CD8-positive, alpha-beta memory T cell (primary cell): ENCODE data around the gene KEAP1. TPM values are rescaled to one million over a fixed set of nuclear protein-coding genes. Genes with fewer than 3 reads are reported as not detected.
"Not testable (repeated sequence)": the region's sequence is repeated elsewhere in the genome, so short reads cannot be mapped to it uniquely, and the experiment has no call there.

Source experiments
- CTCF ChIA-PET: fragments of 350-600 bp; sonication (Branson Sonifier 250); formaldehyde crosslinking; loops from one replicate; lab custom pipeline; 2021; ENCODE audit warnings: antibody characterized with exemption; lab: Charles Lee
- POLR2A ChIA-PET: fragments of 350-600 bp; sonication (Branson Sonifier 250); formaldehyde crosslinking; loops from one replicate; lab custom pipeline; 2021; ENCODE audit warnings: antibody characterized with exemption; lab: Charles Lee
- DNase-seq, 5 donors: peaks; one replicate each; pipeline versions ENCODE4 v3.0.0 to v3.0.0-alpha.2; 2020 to 2022; ENCODE audit warnings: mixed read lengths in 1 of 5
- H3K27ac ChIP-seq: one replicate; pipeline ENCODE4 v1.7.0; 2013; ENCODE audit warnings: low read depth, mild to moderate bottlenecking, low read length, moderate library complexity
- H3K27me3 ChIP-seq: 2 replicates; pipeline ENCODE4 v1.7.0; 2013; ENCODE audit warnings: low read length, mild to moderate bottlenecking; ENCODE audit not compliant: insufficient read depth, poor library complexity, severe bottlenecking
- H3K36me3 ChIP-seq: 2 replicates; pipeline ENCODE4 v1.7.0; 2013; ENCODE audit warnings: mild to moderate bottlenecking, low read length, moderate library complexity; ENCODE audit not compliant: insufficient read depth
- H3K4me1 ChIP-seq: 2 replicates; pipeline ENCODE4 v1.7.0; 2013; ENCODE audit warnings: mild to moderate bottlenecking, low read length, moderate library complexity; ENCODE audit not compliant: insufficient read depth
- H3K4me3 ChIP-seq: 2 replicates; pipeline ENCODE4 v1.7.0; 2013; ENCODE audit warnings: mild to moderate bottlenecking, low read length
- H3K9me3 ChIP-seq: 2 replicates; pipeline ENCODE4 v1.7.0; 2013; ENCODE audit warnings: mild to moderate bottlenecking, low read length
- H3K27ac Mint-ChIP-seq, 8 donors: one replicate each; pipeline ENCODE4 v1.8.0; 2020 to 2021; ENCODE audit warnings: mixed read lengths in 8 of 8, mild to moderate bottlenecking in 6 of 8, inconsistent platforms in 3 of 8, moderate library complexity in 3 of 8
- H3K27me3 Mint-ChIP-seq, 2 donors: one replicate each; pipeline ENCODE4 v1.8.0; 2020 to 2021; ENCODE audit warnings: mixed read lengths in 2 of 2, mild to moderate bottlenecking in 1 of 2, moderate library complexity in 1 of 2
- H3K36me3 Mint-ChIP-seq, 3 donors: one replicate each; pipeline ENCODE4 v1.8.0; 2020 to 2021; ENCODE audit warnings: mixed read lengths in 3 of 3, inconsistent platforms in 1 of 3, mild to moderate bottlenecking in 1 of 3
- H3K4me1 Mint-ChIP-seq, 3 donors: one replicate each; pipeline ENCODE4 v1.8.0; 2020 to 2021; ENCODE audit warnings: mixed read lengths in 3 of 3, inconsistent platforms in 1 of 3, mild to moderate bottlenecking in 1 of 3
- H3K4me3 Mint-ChIP-seq, 7 donors: one replicate each; pipeline ENCODE4 v1.8.0; 2020 to 2021; ENCODE audit warnings: mixed read lengths in 7 of 7, mild to moderate bottlenecking in 6 of 7, moderate library complexity in 4 of 7, inconsistent platforms in 2 of 7
- H3K9me3 Mint-ChIP-seq, 5 donors: one replicate each; pipeline ENCODE4 v1.8.0; 2020 to 2022; ENCODE audit warnings: mixed read lengths in 5 of 5, mild to moderate bottlenecking in 3 of 5, moderate library complexity in 2 of 5, inconsistent platforms in 1 of 5
- polyA plus RNA-seq: library from polyadenylated mRNA; unstranded; fragments of 300-500 nt; fragmentation: Illumina TruSeq; gene quantifications from one replicate; pipeline ENCODE4 v1.2.3, GENCODE V29; 2021
- total RNA-seq, 2 experiments: library from RNA; stranded (reverse); gene quantifications; one replicate each; pipeline ENCODE4 v1.2.3, GENCODE V29; 2021

Gene KEAP1
- total and polyA plus RNA-seq, 3 experiments from 2014 or later, result 58.3 to 107 (median 101) TPM

DNA sequence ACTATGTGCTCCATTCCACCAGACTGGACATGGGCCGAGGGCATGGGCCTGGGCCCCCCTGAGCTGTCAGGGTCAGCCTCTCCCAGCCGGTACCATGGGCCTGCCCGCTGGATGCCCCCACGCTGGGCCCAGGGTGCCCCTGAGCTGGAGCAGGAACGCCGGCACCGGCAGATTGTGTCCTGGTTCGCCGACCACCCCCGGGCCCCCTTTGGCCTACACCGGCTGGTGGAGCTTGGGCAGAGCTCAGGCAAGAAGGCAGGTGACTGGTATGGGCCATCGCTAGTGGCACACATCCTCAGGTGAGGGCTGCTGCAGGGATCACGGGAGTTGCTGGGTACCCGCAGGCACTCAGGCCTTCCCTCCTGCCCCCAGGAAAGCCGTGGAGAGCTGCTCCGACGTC, 43.7 kb upstream of the KEAP1 start:
- Mint-ChIP-seq H3K4me3 (peak overlapping the region in 2 of 7 donors; percentile 14 to 74), H3K36me3 (peaks cover 0 to 44% (median 1%) of the 10 kb centered on the region in 3 donors), H3K27me3 (no peaks in the 10 kb centered on the region), H3K9me3 (no peaks in the 10 kb centered on the region), H3K27ac (peak overlapping the region in 1 of 8 donors; percentile 29), H3K4me1 (peaks cover 19 to 40% (median 23%) of the 10 kb centered on the region in 3 donors)
- ChIA-PET CTCF (interaction anchor here (0.7 to 3.5 kb wide), 6 partner anchors 14 to 663 kb away, joined by 3 to 11 read pairs (median 4); partner anchors contain the start of gene KRI1), POLR2A (interaction anchor here (1.0 kb wide), 1 partner anchor 15 kb away, joined by 3 read pairs; no protein-coding TSS in a partner anchor)
- peaks cover 28% of the 10 kb centered on the region for H3K4me1 ChIP-seq
- H3K36me3 ChIP-seq, result peaks cover 22% of the 10 kb centered on the region
- no peaks in the 10 kb centered on the region for H3K9me3 ChIP-seq
- H3K27me3 ChIP-seq, result no peaks in the 10 kb centered on the region
- no peak overlapping the region for H3K4me3 ChIP-seq
- no peak for DNase-seq
- no peak overlapping the region for H3K27ac ChIP-seq

DNA sequence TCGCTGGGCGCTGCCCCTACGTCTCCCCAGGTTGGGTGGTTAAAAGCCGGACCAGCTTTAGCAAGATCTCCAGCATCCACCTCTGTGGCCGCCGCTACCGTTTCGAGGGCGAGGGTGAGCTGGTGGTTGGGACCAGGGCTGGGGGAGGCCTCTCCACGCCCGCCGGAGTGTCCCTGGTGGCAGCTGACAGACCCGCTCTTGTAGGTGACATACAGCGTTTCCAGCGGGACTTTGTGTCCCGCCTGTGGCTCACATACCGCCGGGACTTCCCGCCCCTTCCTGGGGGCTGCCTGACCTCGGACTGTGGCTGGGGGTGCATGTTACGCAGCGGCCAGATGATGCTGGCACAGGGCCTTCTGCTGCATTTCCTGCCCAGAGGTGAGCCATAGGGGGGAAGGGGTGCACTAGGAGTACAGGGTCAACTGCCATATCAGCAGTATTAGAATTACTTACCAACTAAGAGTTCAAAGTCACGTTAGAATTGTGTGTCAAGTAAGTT, 41.6 kb upstream of the KEAP1 start:
- Mint-ChIP-seq H3K4me3 (peak overlapping the region; percentile 90 to 96 (median 93)), H3K36me3 (peaks cover 0 to 30% (median 0%) of the 10 kb centered on the region in 3 donors), H3K27me3 (peaks cover 2 to 3% of the 10 kb centered on the region in 2 donors), H3K4me1 (peaks cover 11 to 27% (median 14%) of the 10 kb centered on the region in 3 donors), H3K27ac (peak overlapping the region; percentile 76 to 97 (median 93)), H3K9me3 (no peaks in the 10 kb centered on the region)
- Histone ChIP-seq H3K9me3 (no peaks in the 10 kb centered on the region), H3K4me1 (peaks cover 17% of the 10 kb centered on the region), H3K27ac (peak overlapping the region; percentile 79), H3K27me3 (no peaks in the 10 kb centered on the region), H3K36me3 (peaks cover 15% of the 10 kb centered on the region), H3K4me3 (peak overlapping the region; percentile 61)
- POLR2A ChIA-PET, result interaction anchor here (0.6 to 1.5 kb wide), 5 partner anchors 21 to 109 kb away, joined by 3 to 5 read pairs (median 3); partner anchors contain the start of genes KRI1 and S1PR5
- no peak for DNase-seq
- CTCF ChIA-PET, result interaction anchor here (0.9 kb wide), 1 partner anchor 52 kb away, joined by 3 read pairs; no protein-coding TSS in a partner anchor

DNA sequence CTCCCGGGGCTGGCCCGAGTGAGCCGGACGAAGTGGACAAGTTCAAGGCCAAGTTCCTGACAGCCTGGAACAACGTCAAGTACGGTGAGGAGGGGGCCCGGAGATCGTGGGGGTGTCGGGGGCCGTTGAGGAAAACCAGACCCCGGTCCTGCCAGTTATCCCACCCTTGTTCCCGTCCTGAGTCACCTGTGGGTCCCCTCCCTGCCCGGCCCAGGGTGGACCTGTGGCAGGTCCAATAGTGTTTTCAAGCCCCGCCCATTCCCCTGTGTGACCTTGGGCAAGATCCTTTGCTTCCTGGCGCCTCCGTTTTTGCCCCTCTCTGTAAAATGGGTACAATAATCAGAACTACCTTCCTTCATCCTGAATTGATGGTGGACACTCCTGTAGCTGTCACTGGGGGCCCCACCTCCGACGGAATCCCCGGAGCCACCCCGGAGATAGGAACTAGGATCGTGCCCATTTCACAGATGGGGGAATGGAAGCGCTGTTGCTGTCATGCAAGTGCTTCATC, 41.1 kb upstream of the KEAP1 start:
- H3K36me3 ChIP-seq, result peaks cover 12% of the 10 kb centered on the region
- peak overlapping the region; percentile 61 for H3K4me3 ChIP-seq
- Mint-ChIP-seq H3K36me3 (peaks cover 0 to 26% (median 0%) of the 10 kb centered on the region in 3 donors), H3K9me3 (no peaks in the 10 kb centered on the region), H3K4me3 (peak overlapping the region; percentile 90 to 96 (median 93)), H3K27ac (peak overlapping the region; percentile 76 to 97 (median 93)), H3K4me1 (peaks cover 11 to 27% (median 14%) of the 10 kb centered on the region in 3 donors), H3K27me3 (peaks cover 2 to 3% of the 10 kb centered on the region in 2 donors)
- no peaks in the 10 kb centered on the region for H3K9me3 ChIP-seq
- ChIA-PET POLR2A (interaction anchor here (0.6 to 1.5 kb wide), 5 partner anchors 22 to 109 kb away, joined by 3 to 5 read pairs (median 3); partner anchors contain the start of genes KRI1 and S1PR5), CTCF (interaction anchor here (0.9 kb wide), 1 partner anchor 52 kb away, joined by 3 read pairs; no protein-coding TSS in a partner anchor)
- H3K4me1 ChIP-seq, result peaks cover 17% of the 10 kb centered on the region
- peak overlapping the region; percentile 79 for H3K27ac ChIP-seq
- no peak for DNase-seq
- no peaks in the 10 kb centered on the region for H3K27me3 ChIP-seq

DNA sequence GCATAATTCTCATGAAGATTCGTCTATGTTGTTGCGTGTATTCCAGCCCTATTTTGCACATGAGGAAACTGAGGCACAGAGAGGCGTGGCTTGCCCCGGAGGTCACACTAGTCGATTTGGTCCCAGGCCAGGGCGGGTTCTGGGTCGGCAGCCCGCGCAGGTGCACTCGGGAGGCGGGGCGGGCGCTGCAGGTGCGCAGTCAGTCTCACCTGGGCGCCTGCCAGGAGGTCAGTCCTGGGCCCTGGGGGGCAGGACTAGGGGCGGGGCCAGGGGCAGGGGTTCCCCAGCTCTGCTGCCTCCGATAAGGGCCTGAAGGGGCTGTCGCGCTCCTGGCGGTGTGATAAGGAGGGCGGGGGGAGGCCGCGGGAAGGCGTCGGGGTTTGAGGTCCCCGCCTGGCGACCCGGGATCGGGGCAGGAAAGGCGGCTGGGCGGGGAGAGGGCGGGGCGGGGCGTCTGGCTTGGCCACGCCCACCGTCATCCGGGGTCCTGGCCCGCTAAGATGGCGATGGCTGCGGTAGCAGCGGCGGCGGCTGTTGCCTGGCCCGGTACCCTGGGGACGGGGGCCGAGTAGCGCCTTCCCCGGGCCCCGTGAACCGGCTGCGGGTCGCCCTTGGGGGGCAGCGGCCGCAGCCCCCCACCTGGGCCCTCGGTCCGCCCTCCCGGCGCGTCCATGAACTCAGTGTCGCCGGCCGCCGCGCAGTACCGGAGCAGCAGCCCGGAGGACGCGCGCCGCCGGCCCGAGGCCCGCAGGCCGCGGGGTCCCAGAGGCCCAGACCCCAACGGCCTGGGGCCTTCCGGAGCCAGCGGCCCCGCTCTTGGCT, 40.5 kb upstream of the KEAP1 start, which contains the start of gene ATG4D:
TSS of gene ATG4D (plus strand) at position 485 of the 822 bp plus-strand sequence. CDS start at position 672, 187 bp downstream.
- peak; percentile 78 to 88 (median 81) for DNase-seq
- ChIA-PET CTCF (interaction anchor here (0.9 to 4.0 kb wide), 9 partner anchors 9 to 101 kb away, joined by 3 to 56 read pairs (median 6); partner anchors contain the start of genes CDKN2D and S1PR5), POLR2A (interaction anchor here (0.8 to 2.7 kb wide), 5 partner anchors 10 to 110 kb away, joined by 3 to 14 read pairs (median 3); partner anchors contain the start of gene KRI1)
- H3K36me3 Mint-ChIP-seq, result peaks cover 0 to 19% (median 0%) of the 10 kb centered on the region in 3 donors
- peak within 1 kb of the TSS; percentile 61 for H3K4me3 ChIP-seq
- peaks cover 2 to 8% of the 10 kb centered on the region in 2 donors for H3K27me3 Mint-ChIP-seq
- peak within 1 kb of the TSS; percentile 86 to 97 (median 93) for H3K27ac Mint-ChIP-seq
- H3K9me3 Mint-ChIP-seq, result no peaks in the 10 kb centered on the region
- no peaks in the 10 kb centered on the region for H3K27me3 ChIP-seq
- H3K4me1 Mint-ChIP-seq, result peaks cover 11 to 27% (median 14%) of the 10 kb centered on the region in 3 donors
- peak within 1 kb of the TSS; percentile 79 for H3K27ac ChIP-seq
- H3K9me3 ChIP-seq, result no peaks in the 10 kb centered on the region
- H3K4me3 Mint-ChIP-seq, result peak within 1 kb of the TSS; percentile 90 to 96 (median 93)
- peaks cover 6% of the 10 kb centered on the region for H3K36me3 ChIP-seq
- H3K4me1 ChIP-seq, result peaks cover 17% of the 10 kb centered on the region

DNA sequence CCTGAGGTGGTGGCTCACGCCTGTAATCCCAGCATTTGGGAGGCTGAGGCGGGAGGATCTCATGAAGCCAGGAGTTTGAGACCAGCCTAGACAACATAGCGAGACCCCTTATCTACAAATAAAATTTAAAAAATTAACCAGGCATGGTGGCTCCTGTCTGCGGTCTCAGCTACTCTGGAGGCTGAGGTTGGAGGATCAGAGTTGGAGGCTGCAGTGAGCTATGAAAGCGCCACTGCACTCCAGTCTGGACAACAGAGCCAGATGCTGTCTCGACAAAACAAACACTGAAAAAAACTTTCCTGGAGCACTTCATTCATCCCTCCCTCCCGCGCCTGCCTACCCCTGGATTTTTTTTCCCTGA, 39.9 kb upstream of the KEAP1 start:
- Mint-ChIP-seq H3K36me3 (peaks cover 0 to 13% (median 0%) of the 10 kb centered on the region in 3 donors), H3K9me3 (no peaks in the 10 kb centered on the region), H3K27ac (peak overlapping the region; percentile 74 to 91 (median 88)), H3K4me3 (peak overlapping the region; percentile 74 to 90 (median 85)), H3K27me3 (peaks cover 2 to 13% of the 10 kb centered on the region in 2 donors), H3K4me1 (peaks cover 11 to 24% (median 14%) of the 10 kb centered on the region in 3 donors)
- Histone ChIP-seq H3K27me3 (no peaks in the 10 kb centered on the region), H3K4me3 (peak overlapping the region; percentile 61), H3K4me1 (peaks cover 17% of the 10 kb centered on the region), H3K36me3 (no peaks in the 10 kb centered on the region), H3K9me3 (no peaks in the 10 kb centered on the region), H3K27ac (no peak overlapping the region)
- DNase-seq, result no peak
- POLR2A ChIA-PET, result interaction anchor here (0.6 to 2.7 kb wide), 6 partner anchors 11 to 110 kb away, joined by 3 to 14 read pairs (median 6); partner anchors contain the start of gene KRI1
- CTCF ChIA-PET, result interaction anchor here (0.9 to 4.0 kb wide), 9 partner anchors 10 to 102 kb away, joined by 3 to 56 read pairs (median 6); partner anchors contain the start of genes CDKN2D and S1PR5

DNA sequence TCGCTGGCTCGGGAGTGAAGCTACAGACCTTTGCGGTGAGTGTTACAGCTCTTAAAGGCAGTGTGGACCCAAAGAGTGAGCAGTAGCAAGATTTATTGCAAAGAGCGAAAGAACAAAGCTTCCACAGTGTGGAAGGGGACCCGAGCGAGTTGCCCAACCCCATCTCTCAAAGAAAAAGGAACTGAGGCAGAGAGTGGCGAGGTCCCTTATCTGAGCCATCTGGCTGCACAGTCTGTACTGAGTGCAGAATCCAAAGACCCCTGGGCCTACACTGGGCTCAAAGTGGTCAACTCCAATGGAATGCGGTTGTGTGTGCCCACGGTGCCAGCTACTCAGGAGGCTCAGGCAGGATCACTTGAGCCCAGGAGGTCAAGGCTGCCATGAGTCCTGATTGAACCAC, 35.9 kb upstream of the KEAP1 start:
- Mint-ChIP-seq H3K27ac (peak overlapping the region in 1 of 8 donors; percentile 24), H3K27me3 (peaks cover 7 to 20% of the 10 kb centered on the region in 2 donors), H3K4me3 (peak overlapping the region in 1 of 7 donors; percentile 35)
- CTCF ChIA-PET, H3K27me3 ChIP-seq, H3K9me3 Mint-ChIP-seq, H3K4me1 Mint-ChIP-seq, H3K27ac ChIP-seq, H3K36me3 Mint-ChIP-seq, DNase-seq, H3K4me3 ChIP-seq, H3K36me3 ChIP-seq, H3K9me3 ChIP-seq, H3K4me1 ChIP-seq, POLR2A ChIA-PET: not testable (repeated sequence)

DNA sequence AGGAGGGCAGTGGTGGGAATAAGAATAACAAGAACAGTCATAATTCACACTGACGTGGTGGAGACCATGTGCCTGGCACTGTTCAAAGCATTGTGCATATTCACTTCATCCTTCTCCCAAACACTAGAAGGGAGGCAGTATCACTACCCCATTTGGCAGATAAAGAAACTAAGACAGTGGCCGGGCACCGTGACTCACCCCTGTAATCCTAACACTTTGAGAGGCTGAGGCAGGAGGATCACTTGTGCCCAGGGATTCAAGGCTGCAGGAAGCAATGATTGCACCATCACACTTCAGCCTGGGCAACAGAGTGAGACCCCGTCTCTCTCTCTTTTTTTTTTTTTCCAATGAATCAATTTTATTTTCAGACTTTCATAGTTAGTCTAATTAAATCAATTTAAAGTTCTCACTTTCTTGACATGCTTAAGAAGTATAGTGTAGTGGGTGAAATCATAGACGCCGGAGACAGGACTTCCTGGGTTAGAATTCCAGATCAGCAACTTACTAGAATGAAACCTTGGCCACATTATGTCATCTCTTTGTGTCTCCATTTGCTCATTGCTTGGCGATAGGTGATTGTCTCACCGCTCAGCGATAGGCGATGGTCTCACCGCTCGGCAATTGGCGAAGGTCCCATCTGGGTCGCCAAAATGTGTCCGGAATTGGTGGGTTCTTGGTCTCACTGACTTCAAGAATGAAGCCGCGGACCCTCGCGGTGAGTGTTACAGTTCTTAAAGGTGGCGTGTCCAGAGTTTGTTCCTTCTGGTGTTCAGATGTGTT, 35.2 kb upstream of the KEAP1 start:
- H3K36me3 Mint-ChIP-seq, result no peaks in the 10 kb centered on the region
- H3K9me3 Mint-ChIP-seq, result no peaks in the 10 kb centered on the region
- no peaks in the 10 kb centered on the region for H3K27me3 ChIP-seq
- H3K4me1 Mint-ChIP-seq, result peaks cover 2 to 4% (median 3%) of the 10 kb centered on the region in 3 donors
- peak overlapping the region in 1 of 7 donors; percentile 35 for H3K4me3 Mint-ChIP-seq
- H3K27ac Mint-ChIP-seq, result peak overlapping the region in 1 of 8 donors; percentile 24
- H3K4me1 ChIP-seq, result peaks cover 5% of the 10 kb centered on the region
- no peak overlapping the region for H3K27ac ChIP-seq
- H3K9me3 ChIP-seq, result no peaks in the 10 kb centered on the region
- H3K36me3 ChIP-seq, result no peaks in the 10 kb centered on the region
- ChIA-PET CTCF (interaction anchor here (1.0 to 1.3 kb wide), 2 partner anchors 25 to 27 kb away, joined by 3 to 4 read pairs; no protein-coding TSS in a partner anchor), POLR2A (no interaction called here)
- no peak overlapping the region for H3K4me3 ChIP-seq
- DNase-seq, result no peak
- H3K27me3 Mint-ChIP-seq, result peaks cover 7 to 20% of the 10 kb centered on the region in 2 donors
